Measurements from ENCODE around the gene CDC14B. TPM values are rescaled to one million over a fixed set of nuclear protein-coding genes. Genes with fewer than 3 reads are reported as not detected.
A peak's percentile ranks its signal among the peaks of the same experiment; 100 is the strongest.

CDC14B gene
- total RNA-seq, 8 experiments from 2014 or later, result 1.9 to 28.0 (median 14.5) TPM

GRCh38 chr9:96500696-96501632, 118.7 kb downstream of the CDC14B start:
- no peak overlapping the region for H3K4me3 ChIP-seq
- ATAC-seq (replicated peaks in 6 of 8), result peak in 3 of 8 experiments; percentile 16 to 74 (median 51)
- in situ Hi-C loops (cut with MboI; ENCODE audit: low pct_unique_long_range_greater_than_20kb in 2 of 9, low sequenced_read_pairs in 9 of 9, unreplicated experiment in 9 of 9), result no loop called here

DNA sequence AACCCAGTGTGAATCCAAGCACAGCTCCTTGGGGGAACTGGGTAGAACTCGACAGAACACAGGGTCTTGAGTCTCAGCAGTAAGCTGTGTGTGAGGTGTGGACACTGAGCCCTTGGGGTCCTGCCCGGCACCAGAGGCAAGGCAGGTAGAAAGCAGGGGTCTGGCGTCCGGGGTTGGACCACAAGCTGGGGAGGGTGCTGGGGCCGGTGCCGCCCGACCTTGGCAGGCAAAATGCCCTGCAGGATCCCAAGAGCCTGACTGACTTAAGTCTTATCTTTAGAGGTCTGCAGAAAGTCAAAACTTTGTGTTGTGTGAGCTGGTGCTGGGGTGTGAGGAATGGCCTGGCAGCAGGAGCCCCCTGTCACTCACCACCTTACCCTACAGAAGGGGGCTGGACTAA, 120.4 kb downstream of the CDC14B start:
- in situ Hi-C loops (cut with MboI; ENCODE audit: low pct_unique_long_range_greater_than_20kb in 2 of 9, low sequenced_read_pairs in 9 of 9, unreplicated experiment in 9 of 9), result no loop called here
- no peak overlapping the region for H3K4me3 ChIP-seq
- ATAC-seq (replicated peaks in 6 of 8), result peak in 2 of 8 experiments; percentile 15
- peaks cover 0 to 3% of the 10 kb centered on the region in 2 donors for H3K4me1 ChIP-seq (replicated peaks in 1 of 2)
- WGBS, 10 experiments, result 100% methylated on average over 2 of the region's 7 CpGs; no CpG with 5 or more reads in 9 of the 10 experiments
- no peak overlapping the region for H3K27ac ChIP-seq

More at GRCh38 chr9:96500696-96501632, 118.7 kb downstream of the CDC14B start:
- Histone ChIP-seq H3K27ac (no peak overlapping the region), H3K4me1 (replicated peaks in 1 of 2) (peaks cover 0 to 3% of the 10 kb centered on the region in 2 donors)
- WGBS, 10 experiments, result 75 to 100% (median 90%) methylated on average over 1 to 10 of the region's 14 CpGs; no CpG with 5 or more reads in 1 of the 10 experiments

DNA sequence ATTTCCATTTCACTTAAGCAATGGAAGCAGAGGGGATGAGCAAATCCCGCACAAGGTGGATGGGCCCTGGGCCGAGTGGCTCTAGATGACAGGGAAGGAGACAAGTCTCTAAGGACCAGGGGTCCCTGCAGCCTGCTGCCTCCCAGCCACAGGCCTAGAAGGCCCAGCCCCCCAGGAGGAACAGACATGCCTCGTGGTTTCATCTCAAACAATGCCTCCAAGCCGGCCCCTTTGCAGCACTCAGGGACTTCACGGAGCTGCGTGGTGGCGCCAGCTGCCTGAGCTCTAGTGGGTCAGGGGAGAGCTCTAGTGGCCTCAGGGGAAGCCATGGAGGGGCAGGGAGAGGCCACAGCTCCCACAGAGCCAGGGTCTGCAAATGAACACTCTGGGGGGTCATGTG, 120.8 kb downstream of the CDC14B start:
- H3K4me3 ChIP-seq, result no peak overlapping the region
- no peak overlapping the region for H3K27ac ChIP-seq
- in situ Hi-C loops (cut with MboI; ENCODE audit: low pct_unique_long_range_greater_than_20kb in 2 of 9, low sequenced_read_pairs in 9 of 9, unreplicated experiment in 9 of 9), result no loop called here
- H3K4me1 ChIP-seq (replicated peaks in 1 of 2), result peaks cover 0 to 3% of the 10 kb centered on the region in 2 donors
- 59 to 100% (median 100%) methylated on average over 1 to 5 of the region's 7 CpGs; no CpG with 5 or more reads in 1 of the 10 experiments for WGBS, 10 experiments
- ATAC-seq (replicated peaks in 6 of 8), result peak in 4 of 8 experiments; percentile 28 to 50 (median 42)

DNA sequence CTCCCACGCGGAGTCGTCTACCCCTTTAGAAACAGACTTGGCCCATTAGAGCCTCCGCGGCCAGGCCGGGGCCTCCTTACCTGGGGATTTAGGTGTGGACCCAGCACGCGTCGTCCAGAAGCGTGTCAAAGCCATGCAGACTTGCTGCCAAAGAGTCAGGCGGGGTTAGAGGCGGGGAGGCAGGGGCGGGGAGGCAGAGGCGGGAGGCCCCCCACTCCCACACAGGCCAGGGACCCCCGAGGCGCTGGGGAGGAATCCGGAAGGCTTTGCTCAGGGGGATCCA, 122.6 kb downstream of the CDC14B start:
- in situ Hi-C loops (cut with MboI; ENCODE audit: low pct_unique_long_range_greater_than_20kb in 2 of 9, low sequenced_read_pairs in 9 of 9, unreplicated experiment in 9 of 9), result no loop called here
- WGBS, 10 experiments, result 77 to 100% (median 100%) methylated on average over 1 to 4 of the region's 17 CpGs; no CpG with 5 or more reads in 7 of the 10 experiments
- ATAC-seq (replicated peaks in 6 of 8), result no peak
- H3K27ac ChIP-seq, result no peak overlapping the region
- H3K4me3 ChIP-seq, result no peak overlapping the region
- peaks cover 0 to 3% of the 10 kb centered on the region in 2 donors for H3K4me1 ChIP-seq (replicated peaks in 1 of 2)

DNA sequence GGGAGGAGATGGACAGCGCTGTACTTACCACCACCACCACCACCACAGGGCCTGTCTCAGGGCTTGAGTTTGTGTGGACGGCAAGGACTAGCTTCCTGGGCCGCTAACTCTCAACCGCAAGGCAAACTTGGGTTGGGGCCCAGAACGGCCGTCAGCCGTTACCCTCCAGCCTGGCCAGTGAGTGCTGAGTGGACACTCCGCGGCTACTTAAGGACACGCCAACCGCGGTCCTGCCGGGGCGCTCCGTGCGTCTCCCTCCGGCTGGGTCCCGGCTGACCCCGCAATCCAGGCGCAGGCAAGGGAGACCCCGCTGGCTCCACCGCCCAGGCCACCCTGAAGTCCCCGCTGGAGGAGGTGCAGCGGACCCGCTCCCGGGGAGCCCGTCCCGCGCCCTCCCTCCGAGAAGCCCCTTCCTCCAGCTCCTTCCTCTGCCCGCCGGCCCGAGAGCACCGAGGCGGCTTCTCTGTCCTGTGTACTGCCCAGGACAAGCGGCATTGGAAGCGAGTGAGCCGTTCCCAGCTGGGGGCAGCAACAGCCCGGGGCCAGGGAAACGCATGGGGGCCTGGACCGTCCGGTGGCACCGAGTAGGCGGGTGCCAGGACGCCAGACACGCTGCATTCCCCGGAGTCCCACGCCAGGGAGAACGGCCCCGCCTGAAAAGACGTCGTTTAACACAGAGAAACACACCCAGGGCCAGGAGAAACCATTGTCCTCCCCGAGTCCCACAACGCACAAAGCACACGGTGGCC, 123.1 kb downstream of the CDC14B start:
- Histone ChIP-seq H3K4me1 (replicated peaks in 1 of 2) (peaks cover 0 to 3% of the 10 kb centered on the region in 2 donors), H3K4me3 (no peak overlapping the region), H3K27ac (no peak overlapping the region)
- ATAC-seq (replicated peaks in 6 of 8), result peak in 2 of 8 experiments; percentile 9 to 20
- in situ Hi-C loops (cut with MboI; ENCODE audit: low pct_unique_long_range_greater_than_20kb in 2 of 9, low sequenced_read_pairs in 9 of 9, unreplicated experiment in 9 of 9), result no loop called here
- WGBS, 10 experiments, result 80 to 100% (median 91%) methylated on average over 1 to 5 of the region's 55 CpGs; no CpG with 5 or more reads in 4 of the 10 experiments

- 20 to 100% (median 87%) methylated on average over 1 to 7 of the region's 11 CpGs; no CpG with 5 or more reads in 4 of the 10 experiments for WGBS, 10 experiments
- peaks cover 0 to 3% of the 10 kb centered on the region in 2 donors for H3K4me1 ChIP-seq (replicated peaks in 1 of 2)
- no peak for ATAC-seq (replicated peaks in 6 of 8)
- in situ Hi-C loops (cut with MboI; ENCODE audit: low pct_unique_long_range_greater_than_20kb in 2 of 9, low sequenced_read_pairs in 9 of 9, unreplicated experiment in 9 of 9), result no loop called here
- no peak overlapping the region for H3K4me3 ChIP-seq
- no peak overlapping the region for H3K27ac ChIP-seq
These were observed 124.3 kb downstream of the CDC14B start for GRCh38 chr9:96495341-96495740.

DNA sequence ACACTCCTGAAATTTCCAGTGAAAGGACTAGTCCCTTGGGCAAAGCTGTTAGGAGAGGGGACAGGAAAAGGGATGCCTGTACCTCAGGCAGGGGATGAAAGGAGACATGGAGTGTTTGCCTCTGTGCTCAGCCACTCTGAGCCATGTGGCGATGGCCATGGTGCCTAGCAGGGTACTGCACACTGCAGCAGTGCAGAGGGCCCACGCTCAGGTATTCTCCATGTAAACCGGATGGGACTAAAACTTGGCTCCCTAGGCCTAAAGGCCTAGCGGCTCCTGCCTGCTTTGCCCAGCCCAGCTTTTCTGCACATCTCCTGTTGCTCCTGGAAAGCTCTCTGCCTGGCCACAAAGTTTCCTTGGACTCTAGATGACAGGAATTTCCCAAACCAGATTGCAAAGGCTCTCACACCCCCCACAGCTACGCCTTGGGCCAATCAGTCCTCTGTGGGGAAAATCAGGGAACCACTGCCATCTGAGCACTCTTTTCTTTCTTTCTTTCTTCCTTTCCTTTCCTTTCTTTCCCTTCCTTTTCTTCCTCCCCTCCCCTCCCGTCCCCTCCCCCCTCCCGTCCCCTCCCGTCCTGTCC, 125.3 kb downstream of the CDC14B start:
- in situ Hi-C loops (cut with MboI; ENCODE audit: low pct_unique_long_range_greater_than_20kb in 2 of 9, low sequenced_read_pairs in 9 of 9, unreplicated experiment in 9 of 9), result no loop called here
- peaks cover 0 to 3% of the 10 kb centered on the region in 2 donors for H3K4me1 ChIP-seq (replicated peaks in 1 of 2)
- H3K4me3 ChIP-seq, result no peak overlapping the region
- peak in 1 of 8 experiments; percentile 10 for ATAC-seq (replicated peaks in 6 of 8)
- no peak overlapping the region for H3K27ac ChIP-seq
- 79 to 100% (median 88%) methylated on average over 1 to 4 of the region's 8 CpGs; no CpG with 5 or more reads in 6 of the 10 experiments for WGBS, 10 experiments

GRCh38 chr9:96493757-96494156, 125.9 kb downstream of the CDC14B start:
- Histone ChIP-seq H3K27ac (no peak overlapping the region), H3K4me1 (replicated peaks in 1 of 2) (peaks cover 0 to 1% of the 10 kb centered on the region in 2 donors), H3K4me3 (no peak overlapping the region)
- ATAC-seq (replicated peaks in 6 of 8), result peak in 1 of 8 experiments; percentile 40
- WGBS, 10 experiments, result 40 to 100% (median 89%) methylated on average over 1 to 11 of the region's 13 CpGs; no CpG with 5 or more reads in 2 of the 10 experiments
- in situ Hi-C loops (cut with MboI; ENCODE audit: low pct_unique_long_range_greater_than_20kb in 2 of 9, low sequenced_read_pairs in 9 of 9, unreplicated experiment in 9 of 9), result no loop called here

- ATAC-seq (replicated peaks in 6 of 8), result peak in 5 of 8 experiments; percentile 14 to 49 (median 46)
- Histone ChIP-seq H3K4me1 (replicated peaks in 1 of 2) (no peaks in the 10 kb centered on the region), H3K4me3 (no peak overlapping the region), H3K27ac (no peak overlapping the region)
- 58 to 100% (median 98%) methylated on average over 1 to 7 of the region's 12 CpGs; no CpG with 5 or more reads in 4 of the 10 experiments for WGBS, 10 experiments
- in situ Hi-C loops (cut with MboI; ENCODE audit: low pct_unique_long_range_greater_than_20kb in 2 of 9, low sequenced_read_pairs in 9 of 9, unreplicated experiment in 9 of 9), result no loop called here
These were observed 126.6 kb downstream of the CDC14B start for GRCh38 chr9:96492993-96493531.

DNA sequence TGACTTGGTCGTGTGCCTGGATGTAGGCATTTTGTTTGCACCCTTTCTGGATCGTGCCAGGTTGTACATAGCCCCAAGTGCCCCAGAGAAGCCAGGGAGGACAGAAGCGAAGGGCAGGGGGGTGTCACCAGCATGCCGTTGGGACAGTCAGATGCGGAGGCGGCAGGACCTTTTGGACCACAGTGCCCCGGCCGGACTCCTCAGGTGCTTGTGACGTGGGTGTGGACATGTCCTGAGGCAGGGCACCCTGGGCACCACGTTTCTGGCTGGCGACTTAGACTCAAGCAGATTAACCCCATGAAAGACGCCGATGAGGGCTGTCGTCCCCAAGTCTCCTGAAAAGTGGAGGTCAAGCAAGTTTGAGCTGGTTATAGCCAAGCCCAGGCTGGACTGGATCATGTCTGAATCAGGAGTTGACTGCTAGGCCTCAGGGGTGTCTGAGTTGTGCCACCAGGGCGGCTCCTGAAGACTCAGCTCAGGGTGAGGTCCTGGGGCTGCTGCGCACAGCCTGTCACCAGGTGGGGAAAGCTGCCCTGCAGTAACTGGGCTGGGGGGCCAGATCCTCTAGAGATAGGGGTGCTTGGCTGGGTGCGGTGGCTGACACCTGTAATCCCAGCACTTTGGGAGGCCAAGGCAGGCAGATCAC, 127.6 kb downstream of the CDC14B start:
- ATAC-seq (replicated peaks in 6 of 8), result no peak
- no peaks in the 10 kb centered on the region for H3K4me1 ChIP-seq (replicated peaks in 1 of 2)
- H3K27ac ChIP-seq, result no peak overlapping the region
- in situ Hi-C loops (cut with MboI; ENCODE audit: low pct_unique_long_range_greater_than_20kb in 2 of 9, low sequenced_read_pairs in 9 of 9, unreplicated experiment in 9 of 9), result no loop called here
- 80 to 100% (median 100%) methylated on average over 1 to 10 of the region's 17 CpGs; no CpG with 5 or more reads in 3 of the 10 experiments for WGBS, 10 experiments
- no peak overlapping the region for H3K4me3 ChIP-seq

GRCh38 chr9:96491079-96491879, 128.4 kb downstream of the CDC14B start:
- WGBS, 10 experiments, result 46 to 97% (median 88%) methylated on average over 2 to 8 of the region's 10 CpGs; no CpG with 5 or more reads in 1 of the 10 experiments
- Histone ChIP-seq H3K4me1 (replicated peaks in 1 of 2) (no peaks in the 10 kb centered on the region), H3K27ac (no peak overlapping the region), H3K4me3 (no peak overlapping the region)
- in situ Hi-C loops (cut with MboI; ENCODE audit: low pct_unique_long_range_greater_than_20kb in 2 of 9, low sequenced_read_pairs in 9 of 9, unreplicated experiment in 9 of 9), result no loop called here
- no peak for ATAC-seq (replicated peaks in 6 of 8)

All from motor neuron (in vitro differentiated cells).